ENCODE results near the gene COLEC12.

- TF ChIP-seq CTCF (IDR thresholded peaks at IDR 0.05) (no peak), POLR2A (IDR thresholded peaks at IDR 0.05) (no peak)
Observed at GRCh38 chr18:432791-433190, 67.7 kb downstream of the COLEC12 start.

All from thyroid gland (tissue), 4 donors.